ENCODE data around the gene FAM83D. TPM values are rescaled to one million over a fixed set of nuclear protein-coding genes. Genes with fewer than 3 reads are reported as not detected.

Gene FAM83D, protein sequence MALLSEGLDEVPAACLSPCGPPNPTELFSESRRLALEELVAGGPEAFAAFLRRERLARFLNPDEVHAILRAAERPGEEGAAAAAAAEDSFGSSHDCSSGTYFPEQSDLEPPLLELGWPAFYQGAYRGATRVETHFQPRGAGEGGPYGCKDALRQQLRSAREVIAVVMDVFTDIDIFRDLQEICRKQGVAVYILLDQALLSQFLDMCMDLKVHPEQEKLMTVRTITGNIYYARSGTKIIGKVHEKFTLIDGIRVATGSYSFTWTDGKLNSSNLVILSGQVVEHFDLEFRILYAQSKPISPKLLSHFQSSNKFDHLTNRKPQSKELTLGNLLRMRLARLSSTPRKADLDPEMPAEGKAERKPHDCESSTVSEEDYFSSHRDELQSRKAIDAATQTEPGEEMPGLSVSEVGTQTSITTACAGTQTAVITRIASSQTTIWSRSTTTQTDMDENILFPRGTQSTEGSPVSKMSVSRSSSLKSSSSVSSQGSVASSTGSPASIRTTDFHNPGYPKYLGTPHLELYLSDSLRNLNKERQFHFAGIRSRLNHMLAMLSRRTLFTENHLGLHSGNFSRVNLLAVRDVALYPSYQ
- total RNA-seq = 1.6 TPM in 2 replicates

GRCh38 chr20:38926142-38926933 lies at the start of gene FAM83D:
Gene FAM83D, plus strand, starts transcription at chr20:38926417. Its CDS starts 26 bp downstream, at chr20:38926443.

DNA sequence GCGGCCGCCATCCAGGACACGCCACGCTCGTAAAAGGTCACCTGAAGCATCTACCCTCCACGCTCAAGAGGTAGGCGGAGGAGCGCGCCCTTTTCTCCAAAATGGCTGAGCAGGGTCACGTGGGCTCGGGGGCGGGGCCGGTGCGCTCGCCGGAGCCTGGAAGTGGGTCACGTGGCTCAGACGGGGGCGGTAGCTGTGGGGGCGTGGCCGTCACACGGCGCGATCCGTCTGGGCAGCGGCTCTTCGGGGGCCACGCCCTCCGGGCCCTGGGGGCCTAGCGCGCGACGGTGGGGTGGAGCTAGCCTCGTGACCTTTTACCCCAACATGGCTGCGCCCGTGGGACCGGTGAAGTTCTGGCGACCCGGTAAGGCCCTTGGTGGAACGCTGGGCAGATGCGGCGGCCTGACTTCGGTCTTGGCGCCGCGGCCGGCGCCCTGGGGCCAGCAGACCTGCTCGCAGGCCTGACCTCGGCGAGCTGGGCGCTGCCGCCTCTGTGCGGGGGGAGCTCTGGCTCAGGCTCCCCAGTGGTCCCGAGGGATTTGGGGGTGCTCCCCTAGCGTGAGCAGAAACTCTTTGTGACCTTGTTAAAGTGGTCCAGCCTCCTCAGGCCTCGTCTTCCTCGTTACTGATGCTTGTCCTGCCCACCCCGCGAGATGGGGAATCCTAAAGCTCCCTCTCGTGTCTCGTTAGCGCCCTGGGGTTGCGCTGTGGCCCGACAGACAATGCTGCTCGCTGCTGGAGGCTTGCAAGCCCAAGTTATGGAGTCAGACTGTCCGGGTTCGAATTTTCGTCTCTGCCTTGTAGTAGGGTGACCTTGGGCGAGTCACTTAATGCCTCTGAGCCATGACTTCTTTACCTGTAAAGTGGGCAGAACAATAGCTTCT lies 36.1 kb downstream of the FAM83D start, which contains the start of gene DHX35:
Gene DHX35 (plus strand): TSS at position 301 of the 884 bp plus-strand sequence. CDS start 24 bp downstream, at position 325.

Small RNAs within 50 kb of the gene (small RNA-seq; reads per million reads assigned to genes)
- not detected for gene AL023803.1

Other genes with a start within 250 kb of the FAM83D start
- not detected in 2 replicates for gene SLC32A1, start 201.9 kb upstream of the FAM83D start, total RNA-seq
- gene ACTR5, start 178.0 kb upstream of the FAM83D start, total RNA-seq = 5.7 and 7.1 TPM in 2 replicates
- gene PPP1R16B, start 120.7 kb upstream of the FAM83D start, total RNA-seq = not detected in 2 replicates
- gene DHX35, start 35.9 kb downstream of the FAM83D start, total RNA-seq = 9.8 and 10.4 TPM in 2 replicates